ENCODE data around the gene CHRNA4.

- no peak for TF ChIP-seq POLR2A (IDR thresholded peaks at IDR 0.05)
- TF ChIP-seq, protein P1, sequence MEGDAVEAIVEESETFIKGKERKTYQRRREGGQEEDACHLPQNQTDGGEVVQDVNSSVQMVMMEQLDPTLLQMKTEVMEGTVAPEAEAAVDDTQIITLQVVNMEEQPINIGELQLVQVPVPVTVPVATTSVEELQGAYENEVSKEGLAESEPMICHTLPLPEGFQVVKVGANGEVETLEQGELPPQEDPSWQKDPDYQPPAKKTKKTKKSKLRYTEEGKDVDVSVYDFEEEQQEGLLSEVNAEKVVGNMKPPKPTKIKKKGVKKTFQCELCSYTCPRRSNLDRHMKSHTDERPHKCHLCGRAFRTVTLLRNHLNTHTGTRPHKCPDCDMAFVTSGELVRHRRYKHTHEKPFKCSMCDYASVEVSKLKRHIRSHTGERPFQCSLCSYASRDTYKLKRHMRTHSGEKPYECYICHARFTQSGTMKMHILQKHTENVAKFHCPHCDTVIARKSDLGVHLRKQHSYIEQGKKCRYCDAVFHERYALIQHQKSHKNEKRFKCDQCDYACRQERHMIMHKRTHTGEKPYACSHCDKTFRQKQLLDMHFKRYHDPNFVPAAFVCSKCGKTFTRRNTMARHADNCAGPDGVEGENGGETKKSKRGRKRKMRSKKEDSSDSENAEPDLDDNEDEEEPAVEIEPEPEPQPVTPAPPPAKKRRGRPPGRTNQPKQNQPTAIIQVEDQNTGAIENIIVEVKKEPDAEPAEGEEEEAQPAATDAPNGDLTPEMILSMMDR (IDR thresholded peaks at IDR 0.05), result no peak
Observed at GRCh38 chr20:63346131-63347080, 14.7 kb downstream of the CHRNA4 start.

Measured in testis (tissue), 2 donors.